B cell (primary cell): ENCODE results near the gene CPM.

Experiments used
- CTCF ChIP-seq: fragments of 200-600 bp; IDR thresholded peaks from one replicate; pipeline ENCODE4 v1.8.0; 2022; ENCODE audit warnings: antibody characterized with exemption, mild to moderate bottlenecking
- EZH2 ChIP-seq: IDR thresholded peaks from 2 replicates; pipeline ENCODE4 v1.6.1; 2012; ENCODE audit warnings: borderline replicate concordance, low read depth, mild to moderate bottlenecking, moderate library complexity, low read length; ENCODE audit not compliant: insufficient read depth, poor library complexity, severe bottlenecking

GRCh38 chr12:68911197-68911718 is 21.7 kb downstream of the CPM start:
- TF ChIP-seq CTCF (no peak), EZH2 (no peak)
